ENCODE data around the gene DTL.

The DTL gene

GRCh38 chr1:212037900-212038299, 2.4 kb downstream of the DTL start:
- no peak overlapping the region for H3K27ac ChIP-seq
- H3K9me3 ChIP-seq (ENCODE audit: control insufficient read depth, low read length), result no peaks in the 10 kb centered on the region
- H3K4me3 ChIP-seq (ENCODE audit: low read depth, low read length), result no peak overlapping the region
- H2AFZ ChIP-seq, result no peak overlapping the region
- H3K36me3 ChIP-seq (ENCODE audit: control insufficient read depth, insufficient read depth, low read length), result no peaks in the 10 kb centered on the region
- no peaks in the 10 kb centered on the region for H3K4me1 ChIP-seq
- H3K4me2 ChIP-seq (ENCODE audit: low read length), result no peak overlapping the region
- H3K79me2 ChIP-seq, result no peaks in the 10 kb centered on the region
- no peak for TF ChIP-seq CTCF (IDR thresholded peaks at IDR 0.05)
- H3K27me3 ChIP-seq (ENCODE audit: control insufficient read depth, insufficient read depth, low read length), result no peaks in the 10 kb centered on the region
- H3K9ac ChIP-seq, result no peak overlapping the region

DNA sequence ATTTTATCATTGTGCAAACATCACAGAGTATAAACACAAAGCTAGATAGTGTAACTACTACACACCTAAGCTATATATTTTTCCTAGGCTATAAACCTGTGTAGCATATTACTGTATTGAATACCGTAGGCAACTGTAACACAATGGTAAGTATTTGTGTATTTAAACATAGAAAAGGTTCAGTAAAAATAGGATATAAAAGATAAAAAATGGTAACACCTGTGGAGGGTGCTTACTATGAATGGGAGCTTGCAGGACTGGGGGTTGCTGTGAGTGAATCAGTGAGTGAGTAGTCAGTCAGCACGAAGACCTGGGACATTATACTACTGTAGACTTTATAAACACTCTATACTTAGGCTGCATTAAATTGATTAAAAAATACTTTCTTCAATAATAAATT, 4.1 kb downstream of the DTL start:
- H3K36me3 ChIP-seq (ENCODE audit: control insufficient read depth, insufficient read depth, low read length), result no peaks in the 10 kb centered on the region
- H3K79me2 ChIP-seq, result no peaks in the 10 kb centered on the region
- TF ChIP-seq CTCF (IDR thresholded peaks at IDR 0.05), result no peak
- no peak overlapping the region for H3K4me2 ChIP-seq (ENCODE audit: low read length)
- no peaks in the 10 kb centered on the region for H3K9me3 ChIP-seq (ENCODE audit: control insufficient read depth, low read length)
- H3K4me1 ChIP-seq, result no peaks in the 10 kb centered on the region
- H2AFZ ChIP-seq, result no peak overlapping the region
- H3K9ac ChIP-seq, result no peak overlapping the region
- H3K27ac ChIP-seq, result no peak overlapping the region
- H3K27me3 ChIP-seq (ENCODE audit: control insufficient read depth, insufficient read depth, low read length), result no peaks in the 10 kb centered on the region
- no peak overlapping the region for H3K4me3 ChIP-seq (ENCODE audit: low read depth, low read length)

DNA sequence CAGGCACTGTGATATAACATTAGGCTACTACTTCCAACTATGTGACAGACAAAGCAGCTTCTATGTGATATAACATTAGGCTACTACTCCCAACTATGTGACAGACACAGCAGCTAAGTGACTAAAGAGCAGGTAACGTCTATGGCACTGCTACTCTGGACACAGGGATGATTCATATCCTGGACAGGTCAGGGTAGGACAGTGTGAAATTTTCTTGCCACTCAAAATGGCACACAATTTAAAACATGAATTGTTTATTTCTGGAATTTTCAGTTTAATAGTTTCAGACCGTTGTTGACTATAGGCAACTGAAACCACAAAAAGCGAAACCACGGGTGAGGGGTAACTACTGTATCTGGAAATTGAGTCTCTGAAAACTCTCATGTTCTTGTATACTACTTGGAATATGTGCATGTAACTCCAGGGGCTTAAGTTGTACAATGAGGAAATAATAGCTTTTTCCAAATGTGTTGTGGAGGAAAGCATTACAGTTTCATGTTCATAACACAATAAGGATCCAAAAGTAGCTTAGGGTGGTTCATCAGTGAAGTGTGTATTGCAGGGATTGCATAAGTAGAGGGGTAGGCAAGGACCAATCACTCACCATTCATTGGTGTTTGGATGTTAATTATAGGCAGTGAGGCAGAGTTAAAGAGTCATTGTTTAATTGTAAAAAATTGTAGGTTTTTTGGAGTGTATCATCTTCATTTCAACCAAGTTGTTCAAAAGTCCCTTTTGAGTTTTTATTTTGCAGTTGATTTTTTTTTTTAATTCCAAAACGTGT, 5.3 kb downstream of the DTL start:
- Histone ChIP-seq H3K27me3 (ENCODE audit: control insufficient read depth, insufficient read depth, low read length) (no peaks in the 10 kb centered on the region), H3K4me2 (ENCODE audit: low read length) (no peak overlapping the region), H3K36me3 (ENCODE audit: control insufficient read depth, insufficient read depth, low read length) (no peaks in the 10 kb centered on the region), H3K4me1 (no peaks in the 10 kb centered on the region), H3K79me2 (no peaks in the 10 kb centered on the region), H3K4me3 (ENCODE audit: low read depth, low read length) (no peak overlapping the region), H2AFZ (no peak overlapping the region), H3K9ac (no peak overlapping the region), H3K9me3 (ENCODE audit: control insufficient read depth, low read length) (no peaks in the 10 kb centered on the region), H3K27ac (no peak overlapping the region)
- no peak for TF ChIP-seq CTCF (IDR thresholded peaks at IDR 0.05)

GRCh38 chr1:212042436-212042835, 6.9 kb downstream of the DTL start:
- H3K36me3 ChIP-seq (ENCODE audit: control insufficient read depth, insufficient read depth, low read length), result no peaks in the 10 kb centered on the region
- no peak for TF ChIP-seq CTCF (IDR thresholded peaks at IDR 0.05)

GRCh38 chr1:212044851-212045250, 9.3 kb downstream of the DTL start:
- no peak overlapping the region for H3K9ac ChIP-seq
- no peak overlapping the region for H3K27ac ChIP-seq
- H3K79me2 ChIP-seq, result no peaks in the 10 kb centered on the region
- H2AFZ ChIP-seq, result no peak overlapping the region
- H3K9me3 ChIP-seq (ENCODE audit: control insufficient read depth, low read length), result no peaks in the 10 kb centered on the region
- no peak overlapping the region for H3K4me3 ChIP-seq (ENCODE audit: low read depth, low read length)
- H3K27me3 ChIP-seq (ENCODE audit: control insufficient read depth, insufficient read depth, low read length), result no peaks in the 10 kb centered on the region
- H3K4me2 ChIP-seq (ENCODE audit: low read length), result no peak overlapping the region
- no peaks in the 10 kb centered on the region for H3K4me1 ChIP-seq
- TF ChIP-seq CTCF (IDR thresholded peaks at IDR 0.05), result no peak
- no peaks in the 10 kb centered on the region for H3K36me3 ChIP-seq (ENCODE audit: control insufficient read depth, insufficient read depth, low read length)

More at GRCh38 chr1:212042436-212042835, 6.9 kb downstream of the DTL start:
- H2AFZ ChIP-seq, result no peak overlapping the region
- no peak overlapping the region for H3K4me2 ChIP-seq (ENCODE audit: low read length)
- no peaks in the 10 kb centered on the region for H3K27me3 ChIP-seq (ENCODE audit: control insufficient read depth, insufficient read depth, low read length)
- no peaks in the 10 kb centered on the region for H3K79me2 ChIP-seq
- no peaks in the 10 kb centered on the region for H3K9me3 ChIP-seq (ENCODE audit: control insufficient read depth, low read length)
- H3K27ac ChIP-seq, result no peak overlapping the region
- H3K9ac ChIP-seq, result no peak overlapping the region
- H3K4me3 ChIP-seq (ENCODE audit: low read depth, low read length), result no peak overlapping the region
- H3K4me1 ChIP-seq, result no peaks in the 10 kb centered on the region
